NCI-H2107 treated with DMSO at 0.1 percent for 48 hours (cell line): ENCODE results near the gene PFN1.

Experiments used
- DNase-seq: peaks from one replicate; lab custom pipeline; 2025; ENCODE audit not compliant: unreplicated experiment; lab: John Stamatoyannopoulos, UW

The PFN1 gene

DNA sequence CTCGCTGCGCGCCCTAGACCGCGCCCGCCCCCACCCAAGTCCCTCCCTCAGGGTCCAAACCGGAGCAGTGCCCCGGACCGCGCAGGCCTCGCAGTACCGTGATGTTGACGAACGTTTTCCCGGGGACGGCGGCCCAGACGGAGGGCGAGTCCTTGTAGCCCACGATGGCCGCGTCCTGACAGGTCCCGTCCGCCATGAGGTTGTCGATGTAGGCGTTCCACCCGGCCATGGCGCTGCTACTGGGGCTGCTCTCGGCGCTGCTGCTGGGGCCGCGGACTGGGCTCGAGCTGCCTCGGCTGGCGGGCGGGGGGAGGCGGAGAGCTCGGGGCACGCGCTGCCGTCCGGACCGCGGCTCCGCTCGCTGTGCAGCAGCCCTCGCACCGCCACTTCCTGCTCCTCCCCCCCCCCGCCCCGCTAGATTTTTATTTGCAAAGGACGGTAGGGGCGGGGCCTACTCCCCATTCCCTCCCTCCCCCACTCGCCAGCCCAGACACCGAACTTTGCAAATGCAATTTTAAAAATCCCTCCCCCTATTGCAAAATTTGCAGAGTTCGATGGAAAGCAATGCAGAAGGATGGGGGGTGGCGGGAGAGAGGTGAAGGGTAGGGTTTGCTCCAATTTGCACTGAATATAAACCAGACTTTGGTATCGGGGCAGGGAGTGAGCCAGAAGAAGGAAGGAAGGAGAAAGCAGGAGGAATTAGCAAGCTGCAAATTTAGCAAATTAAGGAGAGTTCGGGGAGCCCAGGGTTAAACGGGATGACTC lies at the start of gene PFN1:
Gene PFN1, minus strand, starts transcription at position 365 of the 765 bp plus-strand sequence. Its CDS starts 136 bp downstream, at position 229.
- peak; percentile 43 for DNase-seq

GRCh38 chr17:4997302-4998026 lies 49.1 kb upstream of the PFN1 start, which contains the start of the genes INCA1 and KIF1C:
Gene INCA1 (minus strand): TSS chr17:4997522. CDS start chr17:4994437, 3,085 bp downstream.
Gene KIF1C (plus strand): TSS chr17:4997950. CDS start chr17:5000247, 2,297 bp downstream.
- DNase-seq, result peak; percentile 27

DNA sequence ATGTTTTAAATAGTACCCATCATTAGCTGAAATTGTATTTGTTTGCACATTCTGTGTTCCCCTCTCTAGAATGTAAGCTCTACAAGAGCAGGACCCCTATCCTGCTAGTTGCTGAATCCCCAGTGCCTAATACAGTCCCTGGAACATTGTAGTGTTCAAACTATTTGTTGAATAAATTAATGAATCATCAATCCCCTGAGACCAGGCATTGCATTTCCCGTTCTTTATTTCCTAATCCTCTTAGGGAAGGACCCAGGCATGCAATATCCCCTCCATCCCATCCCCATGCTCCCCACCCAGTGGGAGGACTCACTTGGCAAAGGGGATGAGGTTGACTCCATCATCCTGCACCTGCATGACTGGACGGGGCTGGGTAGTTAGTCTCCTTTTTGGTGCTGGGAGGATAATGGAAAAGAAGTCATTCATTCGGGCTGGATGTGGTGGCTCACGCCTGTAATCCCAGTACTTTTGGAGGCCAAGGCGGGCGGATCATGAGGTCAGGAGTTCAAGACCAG lies 45.8 kb upstream of the PFN1 start:
- DNase-seq, result no peak

DNA sequence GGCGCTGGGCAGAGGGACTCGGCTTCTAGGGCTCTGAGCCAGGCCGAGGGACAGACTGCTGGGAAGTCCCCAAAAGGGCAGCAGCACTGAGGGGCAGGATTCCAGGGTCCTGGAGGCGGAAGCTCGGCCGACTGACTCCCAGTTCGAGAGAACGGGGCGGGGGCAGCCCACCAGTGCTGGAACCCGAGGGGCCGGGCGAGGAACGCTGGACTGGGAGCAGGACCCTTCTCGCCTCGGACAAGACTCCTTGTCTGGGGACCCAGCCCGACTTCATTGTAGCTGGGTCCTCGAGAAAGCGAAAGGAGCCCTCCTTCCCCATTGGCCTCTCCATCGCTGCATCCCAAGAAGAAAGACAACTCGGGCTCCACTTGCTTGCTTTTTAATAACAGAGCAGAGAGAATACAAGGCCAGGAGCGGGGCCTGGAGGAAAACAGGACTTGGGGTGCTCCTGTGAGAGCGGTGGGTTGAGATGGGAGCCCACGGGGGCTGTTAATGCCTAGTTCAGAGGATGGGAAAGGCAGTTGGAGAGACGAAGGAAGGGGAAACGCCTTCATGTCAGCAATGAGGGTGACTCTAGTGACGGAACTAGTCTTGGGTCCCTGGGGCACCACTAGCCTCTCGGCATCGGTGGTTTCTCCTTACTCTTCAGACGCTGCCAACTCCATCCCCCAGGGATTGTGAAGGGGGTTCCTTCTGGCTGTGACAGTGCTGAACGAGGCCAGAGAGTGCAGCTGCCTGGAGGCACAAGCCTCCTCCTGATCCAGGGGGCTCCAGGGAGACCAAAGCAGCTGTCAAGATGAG lies 39.6 kb upstream of the PFN1 start:
- DNase-seq, result peak; percentile 16

- peak; percentile 41 for DNase-seq
Observed at GRCh38 chr17:4986951-4987766, 38.8 kb upstream of the PFN1 start, which contains the start of gene CAMTA2. Gene CAMTA2 (minus strand): TSS chr17:4987675. CDS start chr17:4986222, 1,453 bp downstream.

GRCh38 chr17:4986403-4986802 lies 38.1 kb upstream of the PFN1 start:
- DNase-seq, result no peak

GRCh38 chr17:4982305-4982704 lies 34.0 kb upstream of the PFN1 start:
- no peak for DNase-seq

- no peak for DNase-seq
Observed at GRCh38 chr17:4980644-4981216, 32.4 kb upstream of the PFN1 start.

- DNase-seq, result no peak
Observed at GRCh38 chr17:4978726-4979125, 30.4 kb upstream of the PFN1 start.

DNA sequence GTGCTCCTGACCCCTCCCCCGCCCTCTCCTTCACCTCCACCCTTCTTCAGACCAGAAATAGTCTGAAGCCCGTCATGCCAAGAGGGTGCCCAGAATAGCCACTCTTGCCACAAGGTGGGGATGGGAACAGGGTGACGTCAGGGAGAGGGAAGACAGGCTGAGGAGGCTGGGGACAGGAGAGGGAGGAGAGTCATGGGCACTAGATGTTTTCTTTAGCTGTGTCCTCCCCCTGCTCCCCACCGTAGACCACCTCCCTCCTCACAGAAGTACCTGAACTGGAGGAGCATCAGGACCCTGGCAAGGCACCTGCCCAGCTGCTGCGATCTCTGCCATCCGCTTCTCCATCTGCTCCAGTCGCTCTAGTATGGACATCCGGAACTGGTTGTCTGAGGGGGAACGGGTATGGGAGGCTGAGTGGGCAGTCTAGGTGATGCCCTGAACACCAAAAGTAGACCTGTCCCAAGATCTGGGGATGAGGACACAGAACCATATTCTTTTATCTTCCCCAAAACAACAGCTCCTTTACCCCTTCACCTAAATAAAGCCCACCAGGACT lies 25.9 kb upstream of the PFN1 start:
- DNase-seq, result no peak

DNA sequence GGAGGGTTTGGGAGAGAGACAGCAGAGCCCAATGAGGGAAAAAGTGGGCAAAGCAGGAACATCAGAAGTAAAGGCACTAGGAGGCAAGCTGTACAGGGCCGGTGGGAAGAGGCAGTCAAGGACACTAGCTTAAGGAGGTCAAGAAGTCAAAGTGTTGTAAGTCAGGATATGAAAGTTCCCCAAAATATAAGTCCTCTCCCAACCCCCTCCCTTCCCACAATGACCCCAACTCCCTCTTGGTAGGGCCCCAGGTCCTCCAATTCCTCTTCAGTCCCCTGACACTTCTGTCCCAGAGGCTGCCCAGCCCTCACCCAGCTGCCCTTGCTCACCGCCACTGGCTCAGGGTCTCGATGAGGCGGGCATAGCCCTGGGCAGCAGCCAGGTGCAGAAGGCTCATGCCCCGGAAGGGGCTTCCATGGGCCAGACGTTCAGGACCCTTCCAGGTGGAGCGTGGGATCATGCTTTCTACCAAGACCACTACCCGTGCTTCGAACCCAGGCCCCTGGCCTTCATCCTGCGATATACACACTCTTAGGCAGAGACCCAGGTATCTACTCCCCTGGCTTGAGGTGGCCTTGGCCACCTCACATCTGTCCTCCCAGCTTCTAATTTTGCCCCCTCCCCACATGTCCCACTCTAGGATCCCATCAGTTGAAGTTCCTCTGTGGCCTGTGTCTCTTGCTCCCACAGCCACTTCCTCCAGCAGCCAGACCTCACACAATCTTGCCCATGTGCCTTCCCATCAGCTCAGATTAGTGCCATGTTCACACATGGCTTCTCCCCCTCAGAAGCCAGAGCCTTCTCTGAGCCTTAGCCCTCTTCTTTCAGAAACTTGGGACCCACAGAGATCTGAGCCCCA lies 25.2 kb upstream of the PFN1 start:
- no peak for DNase-seq

DNA sequence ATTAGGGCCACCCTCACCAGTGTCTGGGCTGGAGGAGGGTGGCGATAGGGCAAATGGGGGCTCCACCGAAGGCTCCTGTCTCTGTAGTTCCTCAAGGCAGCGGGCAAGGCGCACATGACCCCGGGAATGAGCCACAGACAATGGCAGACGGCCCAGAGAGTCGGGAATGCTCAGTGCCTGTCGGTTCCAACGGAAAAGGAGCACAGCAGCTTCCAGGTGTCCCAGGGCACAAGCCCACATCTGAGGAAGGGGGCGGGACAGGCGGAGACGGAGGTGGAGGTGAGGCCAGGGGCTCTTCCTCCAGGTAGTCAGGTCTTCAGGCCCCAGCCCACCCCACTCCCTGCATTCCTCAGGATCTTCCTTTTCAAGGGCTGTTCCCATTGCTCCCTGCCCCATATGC lies 24.4 kb upstream of the PFN1 start:
- DNase-seq, result no peak

- DNase-seq, result no peak
Observed at GRCh38 chr17:4972322-4972721, 24.0 kb upstream of the PFN1 start.

GRCh38 chr17:4971826-4972225 lies 23.5 kb upstream of the PFN1 start:
- no peak for DNase-seq

DNA sequence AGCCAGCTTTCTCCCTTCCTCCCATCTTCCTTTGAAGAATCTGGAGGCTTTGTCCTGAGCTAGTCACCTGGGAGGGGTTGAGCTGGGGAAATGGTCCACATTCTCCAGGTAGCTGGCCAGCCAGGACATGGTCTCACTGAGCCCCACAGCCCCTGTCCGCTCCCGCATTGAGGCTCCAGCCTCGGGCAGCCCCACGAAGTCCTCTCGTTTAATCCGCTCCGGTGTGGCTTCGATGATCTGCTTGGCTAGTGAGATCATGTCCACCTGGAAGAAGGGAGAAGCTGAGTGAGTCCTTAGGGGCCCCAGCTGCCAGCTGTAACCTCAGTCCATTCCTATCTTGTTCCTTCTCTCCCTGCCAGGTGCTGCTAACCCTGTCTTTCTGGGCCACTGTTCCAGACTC lies 21.9 kb upstream of the PFN1 start:
- DNase-seq, result no peak

GRCh38 chr17:4969551-4970173 lies 21.3 kb upstream of the PFN1 start:
- no peak for DNase-seq

GRCh38 chr17:4969047-4969550 lies 20.8 kb upstream of the PFN1 start:
- DNase-seq, result no peak

GRCh38 chr17:4968486-4969046 lies 20.2 kb upstream of the PFN1 start:
- DNase-seq, result no peak
